H1 (cell line): Measurements from ENCODE around the gene OR5K2.

ENCODE experiments used
- CTCF ChIP-seq, 3 experiments: IDR thresholded peaks; 1 replicate in 2 of 3; 2 replicates in 1 of 3; pipeline versions ENCODE4 v1.5.1 to v1.6.1; 2011; ENCODE audit warnings: low read length in 3 of 3, mild to moderate bottlenecking in 3 of 3, inconsistent platforms in 2 of 3, low read depth in 1 of 3, moderate library complexity in 1 of 3; ENCODE audit not compliant: insufficient read depth in 1 of 3; ENCODE audit errors: control extremely low read depth in 1 of 3
- EZH2 ChIP-seq: fragments of 200-600 bp; sonication (generic); IDR thresholded peaks from 2 replicates; pipeline ENCODE4 v1.7.1; 2012; ENCODE audit warnings: low read depth, mild to moderate bottlenecking, moderate library complexity, low read length, inconsistent platforms; ENCODE audit not compliant: severe bottlenecking
- GTF2F1 ChIP-seq: IDR thresholded peaks from 2 replicates; pipeline ENCODE4 v1.6.1; 2012; ENCODE audit warnings: low read depth, low read length, improper control_type of control experiment, borderline replicate concordance

GRCh38 chr3:98542623-98543022 is 45.1 kb downstream of the OR5K2 start:
- TF ChIP-seq GTF2F1 = no peak
- TF ChIP-seq CTCF (IDR thresholded peaks at IDR 0.05; ENCODE audit: control extremely low read depth in 1 of 3, insufficient read depth in 1 of 3, low read depth in 1 of 3, low read length in 3 of 3) = no peak
- no peak for TF ChIP-seq EZH2
